A549 (cell line): ENCODE measurements around the gene CMIP. TPM values are rescaled to one million over a fixed set of nuclear protein-coding genes. Genes with fewer than 3 reads are reported as not detected.
A peak's percentile ranks its signal among the peaks of the same experiment; 100 is the strongest.

Experiments
- ATAC-seq, 2 experiments: fragments of 200-7000 bp in 1 of 2; fragments of >200 bp in 1 of 2; cut with Nextera tagmentation in 1 of 2; cut with Tn5 transposase in 1 of 2; 3 replicates each; pipeline versions ENCODE4 v1.8.0 to v1.9.1; 2018 to 2020; ENCODE audit warnings: mild to moderate bottlenecking in 1 of 2, moderate library complexity in 1 of 2
- CTCF ChIA-PET: fragments of 300-600 bp; sonication (Branson Sonifier 250); formaldehyde crosslinking; extraction: SDS; loops from one replicate; lab custom pipeline; 2021; ENCODE audit warnings: antibody characterized with exemption, inconsistent platforms; lab: Yijun Ruan, JAX
- POLR2A ChIA-PET: fragments of 350-600 bp; formaldehyde crosslinking; extraction: SDS; loops from one replicate; lab custom pipeline; 2021; ENCODE audit warnings: antibody characterized with exemption, inconsistent platforms; lab: Yijun Ruan, JAX
- DNase-seq, 2 experiments: peaks; one replicate each; pipeline versions ENCODE4 v3.0.0 to v3.0.0-alpha.2; 2011 to 2016; ENCODE audit warnings: low read depth in 1 of 2, low spot score in 1 of 2
- FAIRE-seq: peaks from 2 replicates; lab custom pipeline; 2011; peaks lifted over from hg19 to GRCh38; lab: Jason Lieb, UNC
- H3K27ac ChIP-seq, 2 experiments: fragments of >200 bp; sonication (Bioruptor Twin); formaldehyde crosslinking; 3 replicates each; pipeline ENCODE4 v1.5.1; 2016 to 2017
- H3K4me1 ChIP-seq: fragments of >200 bp; sonication (Bioruptor Twin); formaldehyde crosslinking; 3 replicates; pipeline ENCODE4 v1.6.1; 2016
- H3K4me2 ChIP-seq: fragments of >200 bp; sonication (Bioruptor Twin); formaldehyde crosslinking; 3 replicates; pipeline ENCODE4 v1.6.1; 2016
- H3K4me3 ChIP-seq: fragments of >200 bp; sonication (Bioruptor Twin); formaldehyde crosslinking; 3 replicates; pipeline ENCODE4 v1.5.1; 2016
- H3K9me3 ChIP-seq: fragments of >200 bp; sonication (Bioruptor Twin); formaldehyde crosslinking; 3 replicates; pipeline ENCODE4 v1.6.1; 2016
- BHLHE40 ChIP-seq: IDR thresholded peaks from 2 replicates; pipeline ENCODE4 v1.6.1; 2012; ENCODE audit warnings: low read depth, low read length, inconsistent platforms
- CBX8 ChIP-seq: fragments of 200-600 bp; sonication (generic); IDR thresholded peaks from 2 replicates; pipeline ENCODE4 v1.6.1; 2016
- CEBPB ChIP-seq, 2 experiments: fragments of >200 bp in 1 of 2; sonication (Bioruptor Twin) in 1 of 2; formaldehyde crosslinking in 1 of 2; IDR thresholded peaks; 2 replicates each; pipeline ENCODE4 v1.6.1; 2012 to 2016
- CHD2 ChIP-seq: fragments of 150-350 bp; IDR thresholded peaks from 2 replicates; pipeline ENCODE4 v1.6.1; 2014; ENCODE audit warnings: low read length; ENCODE audit not compliant: partially characterized antibody
- EHMT2 ChIP-seq: fragments of 200-600 bp; sonication (generic); IDR thresholded peaks from 2 replicates; pipeline ENCODE4 v1.6.1; 2016; ENCODE audit warnings: antibody characterized with exemption, low read depth, mild to moderate bottlenecking, moderate library complexity
- FOSB ChIP-seq: fragments of 250-450 bp; sonication (Bioruptor Pico); IDR thresholded peaks from 2 replicates; pipeline ENCODE4 v1.5.0; 2020; ENCODE audit warnings: mild to moderate bottlenecking, moderate library complexity
- FOSL2 ChIP-seq, 2 experiments: fragments of 450-650 bp in 1 of 2; fragments of >200 bp in 1 of 2; sonication (Bioruptor Twin) in 1 of 2; formaldehyde crosslinking; IDR thresholded peaks; 2 replicates each; pipeline versions ENCODE4 v1.5.0 to v1.6.1; 2016 to 2020; ENCODE audit warnings: mild to moderate bottlenecking in 1 of 2, moderate library complexity in 1 of 2
- GATA3 ChIP-seq: IDR thresholded peaks from 2 replicates; pipeline ENCODE4 v1.6.1; 2012; ENCODE audit warnings: borderline replicate concordance
- HDAC2 ChIP-seq: fragments of 200-600 bp; sonication (generic); IDR thresholded peaks from 2 replicates; pipeline ENCODE4 v1.6.1; 2016
- HES2 ChIP-seq: fragments of >200 bp; sonication (Bioruptor Twin); formaldehyde crosslinking; IDR thresholded peaks from 2 replicates; pipeline ENCODE4 v1.6.1; 2016
- HOXA7 ChIP-seq: fragments of 250-450 bp; sonication (Bioruptor Pico); IDR thresholded peaks from 2 replicates; pipeline ENCODE4 v1.5.0; 2020; ENCODE audit warnings: mild to moderate bottlenecking, moderate library complexity
- JUN ChIP-seq, 2 experiments: fragments of >200 bp; sonication (Bioruptor Twin); formaldehyde crosslinking; IDR thresholded peaks; 2 replicates in 1 of 2; 3 replicates in 1 of 2; pipeline ENCODE4 v1.6.1; 2016 to 2017
- MAZ ChIP-seq: fragments of 150-350 bp; IDR thresholded peaks from 2 replicates; pipeline ENCODE4 v1.6.1; 2014; ENCODE audit warnings: antibody characterized with exemption, low read depth, low read length, borderline replicate concordance
- NFE2L2 ChIP-seq: fragments of 150-350 bp; conservative IDR thresholded peaks from 2 replicates; pipeline ENCODE4 v1.6.1; 2014; ENCODE audit warnings: low read length
- NPAS2 ChIP-seq: fragments of 250-450 bp; sonication (Bioruptor Pico); IDR thresholded peaks from 2 replicates; pipeline ENCODE4 v1.8.0; 2022; ENCODE audit warnings: mild to moderate bottlenecking, moderate library complexity, borderline replicate concordance
- PHF8 ChIP-seq: fragments of 200-600 bp; sonication (generic); IDR thresholded peaks from 2 replicates; pipeline ENCODE4 v1.6.1; 2016; ENCODE audit warnings: low read depth, mild to moderate bottlenecking, antibody characterized with exemption, moderate library complexity, borderline replicate concordance
- POLR2A ChIP-seq: IDR thresholded peaks from 2 replicates; pipeline ENCODE4 v1.6.1; 2012; ENCODE audit warnings: mild to moderate bottlenecking, low read length
- RAD21 ChIP-seq, 2 experiments: fragments of >200 bp in 1 of 2; sonication (Bioruptor Twin) in 1 of 2; formaldehyde crosslinking in 1 of 2; IDR thresholded peaks in 1 of 2; conservative IDR thresholded peaks in 1 of 2; 2 replicates in 1 of 2; 3 replicates in 1 of 2; pipeline ENCODE4 v1.6.1; 2012 to 2018; ENCODE audit warnings: inconsistent platforms in 1 of 2
- RARB ChIP-seq: fragments of 250-450 bp; sonication (Bioruptor Pico); IDR thresholded peaks from 2 replicates; pipeline ENCODE4 v1.8.0; 2021; ENCODE audit warnings: mild to moderate bottlenecking, moderate library complexity
- SREBF2 ChIP-seq: fragments of 450-650 bp; IDR thresholded peaks from 2 replicates; pipeline ENCODE4 v1.6.1; 2014; ENCODE audit warnings: mild to moderate bottlenecking, moderate library complexity
- USF2 ChIP-seq: fragments of 450-650 bp; IDR thresholded peaks from 2 replicates; pipeline ENCODE4 v1.6.1; 2014; ENCODE audit warnings: antibody characterized with exemption
- ZSCAN20 ChIP-seq: fragments of 250-450 bp; sonication (Bioruptor Pico); IDR thresholded peaks from 2 replicates; pipeline ENCODE4 v1.8.0; 2022; ENCODE audit warnings: mild to moderate bottlenecking, moderate library complexity
- WGBS: methylation state at CpG from one replicate; pipeline ENCODE4 v1.1.6; 2017; ENCODE audit errors: missing lambda C conversion rate; 5-methylcytosine and 5-hydroxymethylcytosine counted together
- polyA plus RNA-seq, 4 experiments: library from polyadenylated mRNA; depleted of rRNA in 3 of 4; stranded (reverse); fragments of >200 nt; fragmentation: RNase III in 1 of 4; extraction: RNeasy Plus Mini Kit Qiagen cat#74134 plus additional on column Dnase treatment in 1 of 4; gene quantifications; 2 replicates in 3 of 4; 3 replicates in 1 of 4; pipeline ENCODE4 v1.2.3, GENCODE V29; 2011 to 2017

Gene CMIP
- polyA plus RNA-seq, 2 of the 4 experiments (the other 2 are of a cell fraction) = 21.6 to 125 TPM

DNA sequence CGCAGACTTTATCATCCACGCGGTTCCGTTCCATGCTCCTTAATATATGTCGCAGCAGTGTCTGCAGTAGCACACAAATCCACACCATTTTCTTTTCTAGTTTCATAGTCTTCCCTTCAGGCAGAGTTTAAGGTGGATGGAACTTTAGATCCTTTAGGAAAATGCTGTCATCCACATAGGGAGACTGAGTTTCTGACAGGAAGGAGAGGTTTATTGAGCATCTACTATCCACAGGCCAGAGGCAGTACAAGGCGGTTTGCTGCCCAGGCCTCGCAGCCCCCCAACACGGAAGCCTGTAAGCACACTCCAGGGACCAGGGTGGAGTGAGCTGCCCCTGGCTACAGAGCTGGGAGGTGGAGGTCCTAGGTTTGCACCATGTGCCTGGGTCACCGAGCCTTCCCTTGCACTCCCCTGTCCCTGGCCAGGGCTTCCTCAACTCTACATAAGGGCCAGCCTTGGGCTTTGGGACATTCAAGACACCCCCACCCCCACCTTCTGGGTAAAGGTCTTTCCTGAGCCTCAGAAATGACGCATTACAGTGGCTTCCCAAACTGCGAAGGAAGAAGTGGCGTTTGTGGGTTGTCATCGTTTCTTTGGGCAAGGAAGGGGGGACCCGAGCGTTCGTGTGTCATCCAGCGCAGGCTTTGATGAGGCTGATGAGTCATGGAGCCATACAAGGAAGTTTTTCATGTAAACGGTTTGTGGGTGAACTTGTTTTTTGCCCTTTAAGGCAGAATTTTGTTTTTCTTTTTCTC lies 188.0 kb downstream of the CMIP start:
- H3K4me1 ChIP-seq = peaks cover 86% of the 10 kb centered on the region
- H3K4me2 ChIP-seq = peak overlapping the region; percentile 68
- no peak for FAIRE-seq
- TF ChIP-seq GATA3 (0 out of 2 replicates have a peak, but pooled peaks have one; percentile 10), USF2 (no peak), FOSL2 (IDR thresholded peaks at IDR 0.05) (peak; percentile 68; the same call in 1 of the 2 replicates), FOSL2 (CRISPR knock-in tag; IDR thresholded peaks at IDR 0.05) (peak; percentile 91)
- TF ChIP-seq, all 56 proteins: peak for 2
- Histone ChIP-seq H3K9me3 (no peaks in the 10 kb centered on the region), H3K4me3 (no peak overlapping the region), H3K27ac (peak overlapping the region; percentile 77 to 88)
- 52% methylated on average over 18 of the region's 18 CpGs for WGBS
- POLR2A ChIA-PET = no interaction called here
- DNase-seq (peak; percentile 60 to 80), ATAC-seq (peak; percentile 37 to 48)
- CTCF ChIA-PET = interaction anchor here (1.5 kb wide), 2 partner anchors 10 to 228 kb away, joined by 4 to 7 read pairs; no protein-coding TSS in a partner anchor

- peak overlapping the region; percentile 68 for H3K4me2 ChIP-seq
- H3K9me3 ChIP-seq = no peaks in the 10 kb centered on the region
- H3K4me1 ChIP-seq = peaks cover 92% of the 10 kb centered on the region
- TF ChIP-seq RAD21 (conservative IDR thresholded peaks at IDR 0.05 in 1 of 2, IDR thresholded peaks at IDR 0.05 in 1 of 2) (0 out of 5 replicates have a peak, but pooled peaks of 1 of the 2 experiments have one; percentile 2), BHLHE40 (no peak)
- no peak for FAIRE-seq
- ChIA-PET POLR2A (no interaction called here), CTCF (no interaction called here)
- WGBS = 55% methylated on average over 11 of the region's 11 CpGs
- ATAC-seq = peak; percentile 51 to 54; a peak in 5 of 6 replicates
- no peak overlapping the region for H3K4me3 ChIP-seq
- DNase-seq = no peak
- H3K27ac ChIP-seq = peak overlapping the region; percentile 77 to 88
Measured at GRCh38 chr16:81633147-81633619, 188.6 kb downstream of the CMIP start.

- ChIA-PET POLR2A (no interaction called here), CTCF (interaction anchor here (0.9 to 1.8 kb wide), 3 partner anchors 10 to 230 kb away, joined by 3 to 6 read pairs (median 3); no protein-coding TSS in a partner anchor)
- Histone ChIP-seq H3K9me3 (no peaks in the 10 kb centered on the region), H3K4me1 (peaks cover 99% of the 10 kb centered on the region), H3K4me2 (peak overlapping the region; percentile 68), H3K4me3 (no peak overlapping the region), H3K27ac (peak overlapping the region; percentile 77 to 88)
- DNase-seq = no peak
- 66% methylated on average over 8 of the region's 8 CpGs for WGBS
- no peak for FAIRE-seq
- ATAC-seq = peak in 1 of 2 experiments; percentile 18; a peak in 3 of 6 replicates
- TF ChIP-seq CBX8 (no peak), CHD2 (no peak), USF2 (no peak), JUN (IDR thresholded peaks at IDR 0.05) (no peak), NPAS2 (CRISPR knock-in tag) (no peak), POLR2A (no peak), RARB (CRISPR knock-in tag) (no peak)
Measured at GRCh38 chr16:81633680-81634379, 189.2 kb downstream of the CMIP start.

- H3K27ac ChIP-seq = peak overlapping the region; percentile 77 to 88
- no peak for DNase-seq
- CTCF ChIA-PET = interaction anchor here (0.9 to 1.8 kb wide), 3 partner anchors 11 to 231 kb away, joined by 3 to 6 read pairs (median 3); no protein-coding TSS in a partner anchor
- no peak overlapping the region for H3K4me3 ChIP-seq
- POLR2A ChIA-PET = no interaction called here
- 85% methylated on average over 13 of the region's 13 CpGs for WGBS
- peak overlapping the region; percentile 68 for H3K4me2 ChIP-seq
- FAIRE-seq = no peak
- ATAC-seq = no peak
- peaks cover 100% of the 10 kb centered on the region for H3K4me1 ChIP-seq
- TF ChIP-seq MAZ (no peak), HDAC2 (no peak), ZSCAN20 (CRISPR knock-in tag) (no peak), NFE2L2 (no peak), SREBF2 (no peak), PHF8 (no peak), FOSB (CRISPR knock-in tag) (no peak), BHLHE40 (no peak), NPAS2 (CRISPR knock-in tag) (no peak), CEBPB (IDR thresholded peaks at IDR 0.05) (no peak), EHMT2 (no peak), HES2 (no peak), HOXA7 (no peak)
- H3K9me3 ChIP-seq = no peaks in the 10 kb centered on the region
Measured at GRCh38 chr16:81634380-81635062, 189.9 kb downstream of the CMIP start.
